Left ventricle myocardium inferior (tissue), 1 donor: Measurements from ENCODE around the gene C19orf38. TPM values are rescaled to one million over a fixed set of nuclear protein-coding genes. Genes with fewer than 3 reads are reported as not detected.

Source experiments
- DNase-seq: peaks from one replicate; pipeline ENCODE4 v3.0.0-alpha.2; 2020
- H3K27ac ChIP-seq: fragments of 200-600 bp; replicated peaks from 2 replicates; pipeline ENCODE4 v1.8.0; 2021
- H3K27me3 ChIP-seq: fragments of 200-600 bp; 2 replicates; pipeline ENCODE4 v1.8.0; 2021; ENCODE audit warnings: low read depth
- H3K36me3 ChIP-seq: fragments of 200-600 bp; 2 replicates; pipeline ENCODE4 v1.8.0; 2021
- H3K4me1 ChIP-seq: fragments of 200-600 bp; 2 replicates; pipeline ENCODE4 v1.8.0; 2021
- H3K4me3 ChIP-seq: fragments of 200-600 bp; 2 replicates; pipeline ENCODE4 v1.8.0; 2021; ENCODE audit warnings: mild to moderate bottlenecking, moderate library complexity
- H3K9me3 ChIP-seq: fragments of 200-600 bp; replicated peaks from 2 replicates; pipeline ENCODE4 v1.8.0; 2021
- CTCF ChIP-seq: fragments of 200-600 bp; IDR thresholded peaks from 2 replicates; pipeline ENCODE4 v1.8.0; 2021; ENCODE audit warnings: antibody characterized with exemption, mild to moderate bottlenecking, borderline replicate concordance
- intact Hi-C: fragments of 100-400 bp; cut with micrococcal nuclease; formaldehyde crosslinking; loops from one replicate; pipeline ENCODE4 v1.11.0; 2022
- total RNA-seq: library from RNA; stranded (reverse); fragmentation: NEBNext Ultra II Directional; extraction: Animal tissue kit (Norgen Biotek cat#: 25700); gene quantifications from one replicate; pipeline ENCODE4 v1.2.1, GENCODE V29; 2021
- donor health status: DM: no; HTN: yes; CAD: no; lungs with severe emphysema.

The C19orf38 gene
- total RNA-seq, 1 donor from 2014 or later = 0.47 TPM

GRCh38 chr19:10846500-10847202 lies 1.6 kb upstream of the C19orf38 start:
- Histone ChIP-seq H3K4me1 (no peaks in the 10 kb centered on the region), H3K9me3 (peaks cover 23% of the 10 kb centered on the region), H3K4me3 (no peak overlapping the region), H3K27me3 (peaks cover 24% of the 10 kb centered on the region), H3K36me3 (no peaks in the 10 kb centered on the region), H3K27ac (no peak overlapping the region)
- no peak for TF ChIP-seq CTCF
- intact Hi-C loops = no loop called here
- DNase-seq = no peak

DNA sequence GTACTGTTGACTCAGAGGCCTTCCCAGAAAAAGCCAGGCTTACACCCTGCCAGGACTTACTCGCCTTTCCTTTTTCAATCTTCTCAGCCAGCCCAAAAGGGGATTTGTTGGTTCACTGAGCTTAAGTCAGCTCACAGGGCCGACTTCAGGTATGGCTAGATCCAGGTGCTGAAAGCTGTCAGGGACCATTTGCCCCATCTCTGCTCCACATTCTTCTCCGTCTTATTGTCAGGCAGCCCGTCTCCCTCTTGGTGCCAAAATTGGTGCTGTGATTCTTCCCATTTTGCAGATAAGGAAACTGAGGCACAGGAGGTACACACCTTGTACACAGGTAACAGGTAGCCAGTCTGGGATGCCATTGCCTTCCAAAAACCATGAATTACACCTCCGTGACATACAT lies 2.4 kb downstream of the C19orf38 start:
- Histone ChIP-seq H3K27ac (no peak overlapping the region), H3K4me3 (no peak overlapping the region), H3K9me3 (peaks cover 20% of the 10 kb centered on the region), H3K4me1 (no peaks in the 10 kb centered on the region), H3K36me3 (no peaks in the 10 kb centered on the region), H3K27me3 (peaks cover 24% of the 10 kb centered on the region)
- no peak for TF ChIP-seq CTCF
- intact Hi-C loops = no loop called here
- DNase-seq = no peak

- H3K4me3 ChIP-seq = no peak overlapping the region
- peaks cover 24% of the 10 kb centered on the region for H3K27me3 ChIP-seq
- no peak for DNase-seq
- intact Hi-C loops = no loop called here
- H3K36me3 ChIP-seq = no peaks in the 10 kb centered on the region
- no peak overlapping the region for H3K27ac ChIP-seq
- no peaks in the 10 kb centered on the region for H3K4me1 ChIP-seq
- no peak for TF ChIP-seq CTCF
- peaks cover 3% of the 10 kb centered on the region for H3K9me3 ChIP-seq
Observed at GRCh38 chr19:10852098-10852800, 4.0 kb downstream of the C19orf38 start.

GRCh38 chr19:10852941-10853340 lies 4.7 kb downstream of the C19orf38 start:
- DNase-seq = no peak
- Histone ChIP-seq H3K27me3 (peaks cover 24% of the 10 kb centered on the region), H3K27ac (no peak overlapping the region), H3K36me3 (no peaks in the 10 kb centered on the region), H3K4me1 (no peaks in the 10 kb centered on the region), H3K9me3 (no peaks in the 10 kb centered on the region), H3K4me3 (no peak overlapping the region)
- intact Hi-C loops = no loop called here
- TF ChIP-seq CTCF = no peak

GRCh38 chr19:10854350-10855089 lies 6.3 kb downstream of the C19orf38 start:
- intact Hi-C loops = no loop called here

More at GRCh38 chr19:10854350-10855089, 6.3 kb downstream of the C19orf38 start:
- H3K9me3 ChIP-seq = no peaks in the 10 kb centered on the region
- no peak for TF ChIP-seq CTCF
- peaks cover 14% of the 10 kb centered on the region for H3K27me3 ChIP-seq
- no peaks in the 10 kb centered on the region for H3K4me1 ChIP-seq
- no peak for DNase-seq
- H3K4me3 ChIP-seq = no peak overlapping the region
- H3K27ac ChIP-seq = no peak overlapping the region
- H3K36me3 ChIP-seq = no peaks in the 10 kb centered on the region
